CD4-positive, alpha-beta T cell (primary cell): ENCODE data around the gene COBL. TPM values are rescaled to one million over a fixed set of nuclear protein-coding genes. Genes with fewer than 3 reads are reported as not detected.

Experiments used
- ATAC-seq: fragments of 200-7000 bp; cut with Tn5 transposase; one replicate; pipeline ENCODE4 v1.10.0; 2022; ENCODE audit warnings: mild to moderate bottlenecking; ENCODE audit not compliant: poor library complexity
- CTCF ChIA-PET: fragments of 350-600 bp; sonication (Branson Sonifier 250); formaldehyde crosslinking; loops from one replicate; lab custom pipeline; 2021; ENCODE audit warnings: antibody characterized with exemption, inconsistent platforms; lab: Charles Lee
- POLR2A ChIA-PET: fragments of 350-600 bp; sonication (Branson Sonifier 250); formaldehyde crosslinking; loops from one replicate; lab custom pipeline; 2021; ENCODE audit warnings: antibody characterized with exemption, inconsistent platforms; lab: Charles Lee
- DNase-seq, 14 experiments: peaks; one replicate each; pipeline ENCODE4 v3.0.0-alpha.2; 2013 to 2020; ENCODE audit warnings: mixed read lengths in 2 of 14
- H3K27ac ChIP-seq, 2 donors: one replicate each; pipeline versions ENCODE4 v1.5.1 to v1.7.0; 2013; ENCODE audit warnings: low read length in 2 of 2, low read depth in 1 of 2, mild to moderate bottlenecking in 1 of 2
- H3K27me3 ChIP-seq, 2 experiments: 1 replicate in 1 of 2; 2 replicates in 1 of 2; pipeline versions ENCODE4 v1.6.1 to v1.7.0; 2013; ENCODE audit warnings: low read length in 2 of 2, control low read depth in 1 of 2, mild to moderate bottlenecking in 1 of 2, moderate library complexity in 1 of 2; ENCODE audit not compliant: insufficient read depth in 2 of 2, control insufficient read depth in 1 of 2
- H3K36me3 ChIP-seq: one replicate; pipeline ENCODE4 v1.6.1; 2013; ENCODE audit warnings: low read length, control low read depth; ENCODE audit not compliant: insufficient read depth
- H3K4me1 ChIP-seq: one replicate; pipeline ENCODE4 v1.6.1; 2013; ENCODE audit warnings: low read length, control low read depth; ENCODE audit not compliant: insufficient read depth
- H3K4me3 ChIP-seq: one replicate; pipeline ENCODE4 v1.5.1; 2013; ENCODE audit warnings: mild to moderate bottlenecking, low read length, moderate library complexity
- H3K9me3 ChIP-seq, 2 experiments: 1 replicate in 1 of 2; 2 replicates in 1 of 2; pipeline versions ENCODE4 v1.6.1 to v1.7.0; 2013; ENCODE audit warnings: low read length in 2 of 2, mild to moderate bottlenecking in 2 of 2, control low read depth in 1 of 2, moderate library complexity in 1 of 2; ENCODE audit not compliant: control insufficient read depth in 1 of 2, insufficient read depth in 1 of 2
- H3K27ac Mint-ChIP-seq: one replicate; pipeline ENCODE4 v1.8.0; 2020; ENCODE audit warnings: mixed read lengths
- H3K27me3 Mint-ChIP-seq: one replicate; pipeline ENCODE4 v1.8.0; 2021; ENCODE audit warnings: mixed read lengths
- H3K36me3 Mint-ChIP-seq: one replicate; pipeline ENCODE4 v1.8.0; 2021; ENCODE audit warnings: low read depth, mixed read lengths
- H3K4me1 Mint-ChIP-seq: one replicate; pipeline ENCODE4 v1.8.0; 2021; ENCODE audit warnings: low read depth, mixed read lengths
- H3K4me3 Mint-ChIP-seq: one replicate; pipeline ENCODE4 v1.8.0; 2020; ENCODE audit warnings: mild to moderate bottlenecking, mixed read lengths
- H3K9me3 Mint-ChIP-seq: one replicate; pipeline ENCODE4 v1.8.0; 2020; ENCODE audit warnings: mixed read lengths
- intact Hi-C, 2 experiments: fragments of 100-400 bp; cut with DNase I in 1 of 2; cut with micrococcal nuclease in 1 of 2; formaldehyde crosslinking; loops; one replicate each; pipeline versions ENCODE4 v1.15.1 to v1.9.0; 2023 to 2025; cut with DNase I, micrococcal nuclease
- total RNA-seq, 174 experiments: library from RNA in 2 of 174; stranded (reverse) in 2 of 174; gene quantifications; one replicate each; pipeline ENCODE4 v1.2.3 and lab custom pipeline; 2021 to 2026
- TF ChIP-seq, protein P1 (sequence below): fragments of 200-600 bp; IDR thresholded peaks from one replicate; pipeline ENCODE4 v1.8.0; 2022; ENCODE audit warnings: antibody characterized with exemption, mild to moderate bottlenecking

COBL gene
- total RNA-seq, 2 experiments from 2014 or later, result not detected

DNA sequence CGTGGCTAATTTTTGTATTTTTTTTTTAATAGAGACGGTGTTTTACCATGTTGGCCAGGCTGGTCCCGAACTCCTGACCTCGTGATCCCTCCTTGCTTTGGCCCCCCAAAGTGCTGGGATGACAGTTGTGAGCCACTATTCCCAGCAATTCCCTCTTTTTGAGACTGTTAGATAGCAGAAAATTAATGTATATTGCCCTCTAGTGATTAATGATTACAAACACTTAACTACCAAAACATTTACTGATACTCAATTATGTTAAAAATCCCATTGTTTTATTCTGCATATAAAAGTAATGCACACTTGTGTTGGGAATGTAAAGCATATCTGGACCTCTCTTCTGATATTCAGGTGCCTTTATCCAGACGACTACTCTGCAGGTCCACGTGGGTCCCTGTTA lies 41.2 kb upstream of the COBL start:
- Histone ChIP-seq H3K27ac (no peak overlapping the region), H3K4me3 (no peak overlapping the region), H3K4me1 (no peaks in the 10 kb centered on the region), H3K27me3 (peaks cover 0 to 2% of the 10 kb centered on the region in 2 experiments), H3K9me3 (peaks cover 0 to 11% of the 10 kb centered on the region in 2 experiments), H3K36me3 (no peaks in the 10 kb centered on the region)
- intact Hi-C loops, result no loop called here
- no peak overlapping the region for H3K27ac Mint-ChIP-seq
- H3K27me3 Mint-ChIP-seq, result no peaks in the 10 kb centered on the region
- DNase-seq (no peak), ATAC-seq (no peak)
- H3K36me3 Mint-ChIP-seq, result no peaks in the 10 kb centered on the region
- H3K4me3 Mint-ChIP-seq, result no peak overlapping the region
- peaks cover 3% of the 10 kb centered on the region for H3K9me3 Mint-ChIP-seq
- ChIA-PET POLR2A (no interaction called here), CTCF (no interaction called here)
- no peaks in the 10 kb centered on the region for H3K4me1 Mint-ChIP-seq
- TF ChIP-seq, protein P1, sequence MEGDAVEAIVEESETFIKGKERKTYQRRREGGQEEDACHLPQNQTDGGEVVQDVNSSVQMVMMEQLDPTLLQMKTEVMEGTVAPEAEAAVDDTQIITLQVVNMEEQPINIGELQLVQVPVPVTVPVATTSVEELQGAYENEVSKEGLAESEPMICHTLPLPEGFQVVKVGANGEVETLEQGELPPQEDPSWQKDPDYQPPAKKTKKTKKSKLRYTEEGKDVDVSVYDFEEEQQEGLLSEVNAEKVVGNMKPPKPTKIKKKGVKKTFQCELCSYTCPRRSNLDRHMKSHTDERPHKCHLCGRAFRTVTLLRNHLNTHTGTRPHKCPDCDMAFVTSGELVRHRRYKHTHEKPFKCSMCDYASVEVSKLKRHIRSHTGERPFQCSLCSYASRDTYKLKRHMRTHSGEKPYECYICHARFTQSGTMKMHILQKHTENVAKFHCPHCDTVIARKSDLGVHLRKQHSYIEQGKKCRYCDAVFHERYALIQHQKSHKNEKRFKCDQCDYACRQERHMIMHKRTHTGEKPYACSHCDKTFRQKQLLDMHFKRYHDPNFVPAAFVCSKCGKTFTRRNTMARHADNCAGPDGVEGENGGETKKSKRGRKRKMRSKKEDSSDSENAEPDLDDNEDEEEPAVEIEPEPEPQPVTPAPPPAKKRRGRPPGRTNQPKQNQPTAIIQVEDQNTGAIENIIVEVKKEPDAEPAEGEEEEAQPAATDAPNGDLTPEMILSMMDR, result no peak

DNA sequence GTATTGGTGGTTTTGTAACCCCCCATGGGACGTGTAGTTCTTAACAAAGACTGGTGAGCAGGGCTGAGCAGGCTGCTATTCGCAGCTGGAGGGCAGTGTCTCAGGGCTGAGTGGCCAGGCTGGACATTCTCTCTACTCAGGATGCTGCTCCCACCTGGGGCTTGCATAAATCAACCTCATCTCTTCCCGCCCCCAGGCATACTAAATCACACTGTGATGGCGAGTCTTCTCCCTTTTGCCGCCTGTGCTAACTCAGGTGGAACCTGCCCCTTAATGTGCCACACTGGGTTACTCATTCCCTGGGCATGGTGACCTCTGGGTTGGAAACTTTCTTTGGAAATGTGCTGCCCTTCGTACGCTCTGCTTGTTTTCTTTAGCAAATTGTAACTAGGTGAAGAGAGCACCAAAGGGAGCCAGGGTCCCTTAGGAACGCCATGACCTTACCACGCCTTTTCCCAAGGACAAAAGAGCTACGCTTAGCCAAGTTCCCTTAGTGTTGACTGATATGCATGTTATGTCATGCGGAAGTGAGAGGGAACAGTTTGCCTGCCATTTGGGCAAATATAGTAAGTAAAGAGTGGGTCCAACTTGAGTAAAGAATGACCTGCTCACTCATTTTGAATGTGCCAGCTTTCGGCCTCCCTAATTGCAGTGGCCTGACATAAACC lies 40.4 kb upstream of the COBL start:
- intact Hi-C loops, result no loop called here
- POLR2A ChIA-PET, result no interaction called here
- TF ChIP-seq, protein P1, result no peak
- H3K36me3 ChIP-seq, result no peaks in the 10 kb centered on the region
- H3K4me3 ChIP-seq, result no peak overlapping the region
- no peaks in the 10 kb centered on the region for H3K4me1 Mint-ChIP-seq
- peaks cover 0 to 2% of the 10 kb centered on the region in 2 experiments for H3K27me3 ChIP-seq
- no peaks in the 10 kb centered on the region for H3K27me3 Mint-ChIP-seq
- no peak overlapping the region for H3K27ac ChIP-seq
- H3K27ac Mint-ChIP-seq, result no peak overlapping the region
- H3K36me3 Mint-ChIP-seq, result no peaks in the 10 kb centered on the region
- ATAC-seq (no peak), DNase-seq (no peak)
- H3K9me3 ChIP-seq, result peaks cover 0 to 11% of the 10 kb centered on the region in 2 experiments
- H3K4me3 Mint-ChIP-seq, result no peak overlapping the region
- H3K9me3 Mint-ChIP-seq, result no peaks in the 10 kb centered on the region
- CTCF ChIA-PET, result no interaction called here
- H3K4me1 ChIP-seq, result no peaks in the 10 kb centered on the region

DNA sequence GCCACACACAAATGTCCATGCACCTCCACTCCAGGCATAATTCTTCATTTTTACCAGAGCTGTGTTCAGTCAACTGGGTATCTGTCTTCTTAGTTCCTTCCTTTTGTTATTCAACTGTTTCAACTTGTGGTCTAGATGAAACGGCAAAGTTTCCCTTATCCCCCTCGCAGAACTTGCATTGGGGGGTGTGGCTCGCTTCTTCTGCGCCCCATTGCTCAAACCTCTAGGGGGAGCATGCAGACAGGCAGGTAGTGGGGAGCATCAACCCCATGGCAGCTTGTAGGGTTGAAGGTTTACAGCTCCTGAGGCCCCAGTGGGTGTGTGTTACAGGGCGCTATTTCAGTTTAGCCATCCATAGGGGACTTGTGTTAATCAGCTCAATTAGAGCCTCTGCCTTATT lies 38.3 kb upstream of the COBL start:
- no peaks in the 10 kb centered on the region for H3K4me1 Mint-ChIP-seq
- TF ChIP-seq, protein P1, result no peak
- Histone ChIP-seq H3K4me1 (no peaks in the 10 kb centered on the region), H3K27ac (no peak overlapping the region), H3K4me3 (no peak overlapping the region), H3K9me3 (peaks cover 0 to 11% of the 10 kb centered on the region in 2 experiments), H3K36me3 (no peaks in the 10 kb centered on the region), H3K27me3 (no peaks in the 10 kb centered on the region)
- H3K9me3 Mint-ChIP-seq, result no peaks in the 10 kb centered on the region
- DNase-seq (no peak), ATAC-seq (no peak)
- H3K4me3 Mint-ChIP-seq, result no peak overlapping the region
- no peaks in the 10 kb centered on the region for H3K36me3 Mint-ChIP-seq
- intact Hi-C loops, result no loop called here
- POLR2A ChIA-PET, result no interaction called here
- no peak overlapping the region for H3K27ac Mint-ChIP-seq
- no peaks in the 10 kb centered on the region for H3K27me3 Mint-ChIP-seq
- CTCF ChIA-PET, result no interaction called here
